HG03103 (cell line): ENCODE results near the gene VAMP3.
A peak's percentile ranks its signal among the peaks of the same experiment; 100 is the strongest.
"Not testable (repeated sequence)": the region's sequence is repeated elsewhere in the genome, so short reads cannot be mapped to it uniquely, and the experiment has no call there.

Experiments used
- ATAC-seq: cut with Tn5 transposase; IDR thresholded peaks from one replicate; pipeline ENCODE4 v1.9.1; 2021; ENCODE audit warnings: low read depth; ENCODE audit not compliant: unreplicated experiment

VAMP3 gene

GRCh38 chr1:7767176-7767575, 3.9 kb upstream of the VAMP3 start:
- ATAC-seq = no peak

- no peak for ATAC-seq
Observed at GRCh38 chr1:7768583-7768982, 2.5 kb upstream of the VAMP3 start.

GRCh38 chr1:7769673-7770412, 1.3 kb upstream of the VAMP3 start:
- no peak for ATAC-seq

- no peak for ATAC-seq
Observed at GRCh38 chr1:7770669-7770996, 463 bp upstream of the VAMP3 start.

- ATAC-seq = peak; percentile 25
Observed at GRCh38 chr1:7771823-7772299, 765 bp downstream of the VAMP3 start.

- ATAC-seq = no peak
Observed at GRCh38 chr1:7777591-7777990, 6.5 kb downstream of the VAMP3 start.

GRCh38 chr1:7778133-7778628, 7.1 kb downstream of the VAMP3 start:
- ATAC-seq = no peak

GRCh38 chr1:7780976-7781375, 9.9 kb downstream of the VAMP3 start:
- ATAC-seq = no peak

- no peak for ATAC-seq
Observed at GRCh38 chr1:7781501-7781900, 10.4 kb downstream of the VAMP3 start.

- no peak for ATAC-seq
Observed at GRCh38 chr1:7781923-7782495, 10.9 kb downstream of the VAMP3 start.

- ATAC-seq = no peak
Observed at GRCh38 chr1:7783178-7783711, 12.1 kb downstream of the VAMP3 start.

- ATAC-seq = peak; percentile 84
Observed at GRCh38 chr1:7783826-7784491, 12.9 kb downstream of the VAMP3 start, which contains the start of gene PER3. PER3 (plus strand) TSS chr1:7784291; CDS start chr1:7784878, 587 bp downstream.

- no peak for ATAC-seq
Observed at GRCh38 chr1:7784492-7785071, 13.5 kb downstream of the VAMP3 start.

GRCh38 chr1:7785108-7785507, 14.0 kb downstream of the VAMP3 start:
- ATAC-seq = no peak

GRCh38 chr1:7786795-7787194, 15.7 kb downstream of the VAMP3 start:
- ATAC-seq = no peak

GRCh38 chr1:7789828-7790227, 18.7 kb downstream of the VAMP3 start:
- ATAC-seq = no peak

GRCh38 chr1:7791027-7791426, 19.9 kb downstream of the VAMP3 start:
- ATAC-seq = not testable (repeated sequence)

- no peak for ATAC-seq
Observed at GRCh38 chr1:7795406-7795805, 24.3 kb downstream of the VAMP3 start.

GRCh38 chr1:7805460-7805859, 34.4 kb downstream of the VAMP3 start:
- no peak for ATAC-seq

GRCh38 chr1:7808253-7808844, 37.3 kb downstream of the VAMP3 start:
- no peak for ATAC-seq

- no peak for ATAC-seq
Observed at GRCh38 chr1:7809742-7810141, 38.6 kb downstream of the VAMP3 start.
